Glomerular visceral epithelial cell (primary cell): ENCODE results near the gene DUOX2.
"Not testable (repeated sequence)": the region's sequence is repeated elsewhere in the genome, so short reads cannot be mapped to it uniquely, and the experiment has no call there.

Experiments used
- DNase-seq: peaks from one replicate; pipeline ENCODE4 v3.0.0-alpha.2; 2016; ENCODE audit errors: extremely low spot score

The DUOX2 gene

DNA sequence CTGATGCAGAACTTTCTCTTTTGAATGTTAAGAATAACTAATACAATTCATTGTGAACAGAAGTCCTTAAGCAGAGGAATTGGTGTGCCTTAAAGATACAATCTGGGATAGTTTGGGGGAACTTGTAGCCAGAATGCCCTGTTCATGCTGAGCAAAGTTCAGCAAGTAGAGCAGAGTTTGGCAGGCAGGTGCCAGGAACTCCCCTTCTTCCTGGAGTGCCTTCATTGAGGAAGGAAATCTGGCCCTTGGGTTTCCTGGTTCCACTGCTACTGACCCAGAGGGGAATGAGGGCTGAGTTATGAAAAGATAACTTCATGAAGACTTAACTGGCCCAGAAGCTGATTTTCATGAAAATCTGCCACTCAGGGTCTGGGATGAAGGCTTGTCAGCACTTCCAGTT is 40.4 kb downstream of the DUOX2 start:
- DNase-seq: not testable (repeated sequence)

DNA sequence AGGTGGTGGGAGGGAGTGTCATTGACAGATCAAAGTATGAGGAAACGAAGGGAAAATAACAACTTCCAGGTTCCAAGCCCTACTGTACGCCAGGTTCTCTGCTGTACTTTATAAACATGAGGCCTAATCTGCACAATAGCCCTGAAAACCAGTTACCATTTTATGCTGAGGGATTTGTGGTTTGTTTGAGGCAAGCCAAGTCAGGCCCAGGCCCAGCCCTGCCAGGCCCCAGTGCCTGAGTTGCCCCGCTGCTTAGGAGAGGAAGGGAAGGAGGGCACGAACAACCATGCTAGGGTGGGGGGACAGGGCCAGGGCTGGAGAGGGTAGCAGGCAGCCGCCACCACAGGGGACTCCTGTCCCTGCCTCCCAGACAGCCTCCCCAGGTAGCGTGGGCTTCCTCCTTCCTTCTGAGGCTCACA is 44.0 kb downstream of the DUOX2 start:
- not testable (repeated sequence) for DNase-seq

DNA sequence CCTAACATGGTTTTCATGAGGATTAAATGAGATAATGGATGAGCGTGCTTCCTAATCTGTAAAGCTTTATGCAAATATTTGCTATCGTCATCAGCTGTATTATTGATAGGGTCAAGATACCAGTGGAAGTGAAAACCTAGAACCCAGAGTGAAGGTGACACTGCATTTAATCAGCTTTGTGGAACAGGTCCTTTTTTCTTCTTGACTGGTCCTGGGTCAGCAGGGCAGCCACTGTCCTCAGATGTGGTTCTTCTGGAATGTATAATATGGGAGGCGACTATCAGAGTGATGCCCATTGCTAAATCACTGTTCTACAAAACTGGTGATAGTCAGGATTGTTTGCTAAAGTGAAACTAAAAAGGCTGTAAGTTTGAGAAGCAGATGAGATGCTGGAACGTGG is 49.6 kb downstream of the DUOX2 start:
- DNase-seq: peak; percentile 70

DNA sequence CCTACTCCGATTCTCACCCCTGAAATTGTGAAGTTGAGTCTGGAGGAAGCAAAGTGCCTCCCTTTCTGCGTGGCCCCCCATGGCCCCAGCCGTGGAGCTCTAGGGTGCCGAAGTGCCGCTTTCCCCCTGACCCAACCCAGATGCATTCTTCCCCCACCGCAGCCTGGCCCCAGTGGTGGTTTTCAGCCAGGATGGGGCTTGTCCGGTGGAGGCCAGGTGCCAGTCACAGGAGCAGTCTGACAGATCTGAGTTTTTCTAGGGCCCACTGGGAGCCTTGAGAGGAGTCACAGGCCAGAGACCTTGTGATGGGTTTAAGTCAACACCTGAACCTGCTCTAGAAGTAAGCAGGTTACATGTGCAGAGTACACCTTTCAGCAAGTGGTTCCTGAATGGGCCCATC is 51.7 kb downstream of the DUOX2 start:
- DNase-seq: not testable (repeated sequence)

DNA sequence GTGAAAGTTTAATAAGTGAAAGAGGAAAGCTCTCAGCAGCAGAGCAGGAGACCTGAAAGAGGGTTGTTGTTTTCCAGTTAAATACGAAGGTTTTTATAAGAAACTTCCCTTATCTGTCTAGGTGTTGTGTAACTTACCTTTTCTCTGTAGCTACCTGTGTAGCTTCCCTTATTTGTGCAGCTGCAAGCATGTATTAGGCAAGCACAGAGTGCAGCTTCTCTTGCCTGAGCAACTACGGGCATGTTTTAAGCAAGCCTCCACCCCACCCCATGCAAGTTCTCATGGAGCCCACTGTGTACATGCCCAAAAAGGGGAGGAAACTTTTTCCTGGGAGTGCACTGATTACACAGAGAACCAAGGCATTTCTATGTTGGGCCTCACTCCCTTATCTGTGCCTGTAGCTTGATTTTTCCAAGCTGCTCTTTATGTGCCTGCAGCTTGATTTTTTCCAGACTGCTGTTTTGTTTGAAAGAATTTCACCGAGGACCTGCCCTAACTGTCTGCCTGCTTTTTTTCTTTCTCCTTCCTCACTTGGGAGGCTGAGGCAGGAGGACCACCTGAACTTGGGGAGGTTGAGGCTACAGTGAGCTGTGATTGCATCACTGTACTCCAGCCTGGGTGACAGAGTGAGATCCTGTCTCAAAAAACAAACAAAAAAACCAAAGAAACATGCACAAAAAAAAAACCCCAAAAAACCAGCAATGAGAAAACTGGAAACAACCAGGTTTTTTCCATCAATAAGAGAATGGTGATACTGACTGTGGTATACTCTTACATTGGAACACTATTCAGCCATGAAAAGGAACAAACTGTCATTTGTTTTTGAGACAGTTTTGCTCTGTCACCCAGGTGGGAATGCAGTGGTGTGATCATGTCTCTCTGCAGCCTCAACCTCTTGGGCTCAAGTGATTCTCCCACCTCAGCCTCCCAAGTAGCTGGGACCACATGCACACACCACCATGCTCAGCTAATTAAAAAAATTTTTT is 55.0 kb downstream of the DUOX2 start:
- not testable (repeated sequence) for DNase-seq

DNA sequence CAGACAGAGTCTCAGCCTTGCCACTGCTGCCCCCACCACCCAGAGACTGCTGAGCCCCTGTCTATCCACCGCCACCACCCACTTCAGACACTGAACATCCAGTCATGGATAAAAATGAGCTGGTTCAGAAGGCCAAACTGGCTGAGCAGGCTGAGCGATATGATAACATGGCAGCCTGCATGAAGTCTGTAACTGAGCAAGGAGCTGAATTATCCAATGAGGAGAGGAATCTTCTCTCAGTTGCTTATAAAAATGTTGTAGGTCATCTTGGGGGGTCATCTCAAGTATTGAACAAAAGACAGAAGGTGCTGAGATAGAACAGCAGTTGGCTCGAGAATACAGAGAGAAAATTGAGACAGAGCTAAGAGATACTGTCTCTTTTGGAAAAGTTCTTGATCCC is 61.3 kb downstream of the DUOX2 start:
- not testable (repeated sequence) for DNase-seq

DNA sequence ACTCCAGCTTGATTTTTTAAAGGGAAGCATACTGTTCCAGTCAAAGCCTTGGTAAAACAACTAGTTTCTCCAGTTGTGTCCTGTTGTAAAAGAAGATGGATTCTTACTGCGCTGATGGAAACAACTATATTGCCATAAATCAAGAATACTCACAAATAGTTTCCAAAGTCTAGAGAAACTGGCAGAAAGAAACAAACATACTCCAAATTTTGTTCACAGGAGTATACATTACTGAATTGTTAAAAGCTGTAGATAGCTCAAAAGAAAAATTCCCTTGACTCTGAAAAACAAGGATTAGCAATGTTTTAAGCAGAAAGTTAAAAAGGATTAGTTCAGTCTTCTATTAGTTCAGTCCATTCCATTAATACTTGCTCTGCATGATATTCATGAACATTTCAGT is 63.4 kb downstream of the DUOX2 start:
- no peak for DNase-seq

DNA sequence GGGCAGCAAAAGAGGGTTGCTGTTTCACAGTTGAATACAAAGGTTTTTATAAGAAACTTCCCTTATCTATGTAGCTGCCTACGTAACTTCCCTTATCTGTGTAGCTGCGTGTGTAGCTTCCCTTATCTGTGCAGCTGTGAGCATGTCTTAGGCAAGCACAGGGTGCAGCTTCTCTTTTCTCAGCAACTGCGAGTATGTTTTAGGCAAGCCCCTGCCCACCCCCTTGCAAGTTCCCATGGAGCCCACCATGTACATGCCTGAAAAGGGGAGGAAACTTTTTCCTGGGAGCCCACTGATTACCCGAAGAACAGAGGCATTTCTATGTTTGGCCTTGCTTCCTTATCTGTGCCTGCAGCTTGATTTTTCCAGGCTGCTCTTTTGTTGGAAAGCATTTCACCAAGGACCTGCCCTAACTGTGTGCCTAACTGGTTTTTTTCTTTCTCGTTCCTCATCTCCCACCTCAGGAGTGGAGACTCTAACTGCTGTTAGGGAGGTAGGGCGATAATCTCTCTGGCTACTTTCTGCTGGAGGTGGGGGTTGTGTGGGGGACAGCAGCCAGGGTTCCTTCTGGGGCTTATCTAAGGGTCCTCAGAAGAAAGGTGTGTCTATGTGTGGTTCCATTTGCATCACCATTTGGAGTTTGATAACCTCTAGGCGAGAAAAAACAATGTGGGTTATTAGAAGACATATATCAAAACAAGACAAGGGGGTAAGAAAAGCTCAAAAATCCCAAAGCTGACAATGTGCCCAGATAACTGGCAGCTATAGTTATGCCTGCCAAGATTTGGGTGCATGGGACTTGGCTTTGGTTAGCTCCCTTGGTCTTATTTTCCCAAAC is 65.0 kb downstream of the DUOX2 start:
- no peak for DNase-seq

DNA sequence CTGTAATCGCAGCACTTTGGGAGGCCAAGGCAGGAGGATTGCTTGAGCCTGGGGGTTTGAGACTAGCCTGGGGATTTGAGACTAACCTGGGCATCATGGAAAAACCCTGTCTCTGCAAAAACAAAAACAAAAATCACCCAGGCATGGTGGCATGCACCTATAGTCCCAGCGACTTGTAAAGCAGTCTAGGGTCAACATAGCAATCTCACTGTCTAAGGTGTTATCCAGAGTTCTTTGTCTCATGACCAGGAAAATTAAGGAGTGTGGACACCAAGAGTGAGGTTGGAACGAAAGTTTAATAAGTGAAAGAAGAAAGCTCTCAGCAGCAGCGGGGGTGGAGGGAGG is 65.6 kb downstream of the DUOX2 start:
- not testable (repeated sequence) for DNase-seq

DNA sequence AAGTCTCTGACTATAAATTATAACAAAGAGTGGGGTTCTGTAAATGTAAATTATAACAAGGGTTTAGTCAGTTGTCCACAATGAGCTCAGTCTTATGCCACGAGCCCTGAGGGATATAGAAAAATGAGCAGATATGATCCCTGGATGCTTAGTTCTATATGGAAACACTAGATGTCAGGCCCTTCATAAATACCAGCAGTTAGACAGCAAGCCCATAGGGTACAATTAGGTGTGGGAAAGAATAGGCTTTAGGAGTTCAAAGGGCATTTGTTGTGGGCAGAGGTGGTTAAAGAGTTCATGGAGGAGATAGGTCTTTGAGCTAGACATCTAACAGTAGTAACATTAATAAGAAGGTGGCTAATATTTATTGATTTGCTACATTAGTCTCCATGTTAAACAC is 69.7 kb downstream of the DUOX2 start:
- not testable (repeated sequence) for DNase-seq

DNA sequence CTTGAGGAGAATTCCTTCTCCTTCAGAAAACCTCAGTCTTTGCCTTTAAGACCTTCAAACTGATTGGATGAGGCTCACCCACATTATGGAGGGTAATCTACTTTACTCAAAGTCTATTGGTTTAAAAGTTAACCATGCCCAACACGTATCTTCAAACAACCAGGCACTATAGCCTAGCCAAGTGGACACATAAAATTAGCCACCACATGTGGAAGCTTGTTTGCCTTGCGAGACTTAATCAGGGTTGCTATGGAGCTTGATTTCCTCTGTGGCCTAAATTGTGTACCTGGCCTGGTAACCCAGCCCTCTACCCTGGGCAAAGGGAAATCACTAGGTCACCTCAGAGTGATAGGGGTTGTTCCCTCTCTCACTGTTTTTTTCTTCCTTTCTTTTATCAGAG is 71.1 kb downstream of the DUOX2 start:
- DNase-seq: not testable (repeated sequence)
